ENCODE measurements around the gene PSMA6.
"Not testable (repeated sequence)": the region's sequence is repeated elsewhere in the genome, so short reads cannot be mapped to it uniquely, and the experiment has no call there.

Gene PSMA6

DNA sequence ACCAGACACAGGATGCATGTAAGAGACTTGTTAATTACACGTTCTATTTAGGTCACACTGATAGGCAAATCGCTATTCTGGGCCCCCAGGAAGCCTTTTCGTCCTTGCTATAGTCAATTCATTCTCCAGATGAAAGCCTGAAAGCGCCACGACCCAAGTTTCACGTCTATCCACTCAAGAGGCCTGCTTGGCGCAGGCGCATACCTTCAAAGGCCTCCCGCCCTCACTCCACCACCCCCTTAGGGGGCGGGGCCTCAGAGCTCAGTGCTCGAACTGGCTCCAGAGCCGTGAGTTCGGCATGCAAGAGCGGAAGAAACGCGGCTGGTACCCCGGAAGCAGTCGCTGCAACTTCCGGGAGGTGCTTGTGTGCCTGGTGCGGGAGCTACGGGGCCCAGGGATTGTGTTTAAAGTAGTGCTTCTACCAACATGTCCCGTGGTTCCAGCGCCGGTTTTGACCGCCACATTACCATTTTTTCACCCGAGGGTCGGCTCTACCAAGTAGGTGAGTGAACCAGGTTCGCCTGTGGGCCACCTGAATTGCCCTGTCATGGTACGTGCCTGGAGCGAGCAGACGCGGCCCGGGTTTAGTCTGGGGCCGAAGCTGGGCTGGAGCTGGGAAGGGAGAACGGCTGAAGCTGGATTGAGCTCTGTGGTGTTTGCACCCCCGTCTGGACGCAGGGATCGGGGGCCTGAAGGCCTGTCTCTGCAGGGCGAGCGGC is at the start of gene PSMA6:
TSS of gene PSMA6 (plus strand) at position 332 of the 719 bp plus-strand sequence. CDS start at position 427, 95 bp downstream.
- peak; percentile 94 for DNase-seq (ENCODE audit: low read depth)

DNA sequence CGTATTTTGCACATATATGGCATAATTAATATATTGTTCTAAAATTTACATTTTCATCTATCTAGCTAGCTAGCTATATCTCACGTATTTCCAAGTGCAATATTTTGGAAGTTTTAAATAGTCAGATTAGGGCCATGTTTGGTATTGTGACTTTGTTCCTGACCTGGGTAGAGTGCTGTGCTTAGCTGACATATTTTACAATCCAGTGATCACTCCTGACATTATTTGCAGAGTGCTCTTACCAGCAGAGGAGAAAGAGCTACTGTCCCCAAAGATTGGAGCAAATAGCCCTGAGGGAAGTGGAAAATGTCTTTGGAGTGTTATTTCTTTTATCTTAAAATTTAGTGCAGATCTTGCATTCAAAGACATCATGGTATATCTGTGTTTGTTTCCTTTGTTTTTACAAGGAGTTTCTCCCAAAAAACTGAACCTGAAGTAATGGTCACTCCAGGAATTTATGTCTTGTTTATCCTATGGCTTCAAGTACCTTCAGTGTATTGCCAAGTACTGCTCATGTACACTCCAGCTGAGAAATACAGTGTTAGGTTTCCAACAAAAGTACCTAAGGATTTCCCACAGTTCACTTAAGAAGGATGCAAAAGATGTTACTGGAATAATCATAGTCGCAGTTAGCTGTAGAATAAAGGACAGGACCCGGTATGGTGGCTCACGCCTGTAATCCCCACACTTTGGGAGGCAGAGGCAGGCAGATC is 49.4 kb upstream of the PSMA6 start:
- DNase-seq (ENCODE audit: low read depth), result no peak

DNA sequence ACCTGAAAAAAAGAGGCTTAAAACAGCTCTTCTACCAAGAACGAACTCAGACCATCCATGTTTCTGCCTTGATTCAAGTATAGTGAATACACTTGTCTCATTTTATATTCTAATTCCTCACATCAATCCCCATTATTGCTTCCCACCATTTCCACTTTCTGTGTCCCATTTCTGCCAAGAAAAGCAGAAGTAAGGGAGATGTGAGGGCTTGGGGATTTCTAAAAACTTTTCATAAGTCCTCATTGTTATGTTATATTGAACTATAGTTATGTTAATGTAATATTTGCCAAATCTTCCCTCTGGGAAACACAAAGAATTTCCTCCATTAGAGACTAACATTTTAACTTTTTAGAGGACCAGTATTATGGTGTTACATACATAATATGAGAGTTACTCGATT is 48.2 kb upstream of the PSMA6 start:
- no peak for DNase-seq (ENCODE audit: low read depth)

DNA sequence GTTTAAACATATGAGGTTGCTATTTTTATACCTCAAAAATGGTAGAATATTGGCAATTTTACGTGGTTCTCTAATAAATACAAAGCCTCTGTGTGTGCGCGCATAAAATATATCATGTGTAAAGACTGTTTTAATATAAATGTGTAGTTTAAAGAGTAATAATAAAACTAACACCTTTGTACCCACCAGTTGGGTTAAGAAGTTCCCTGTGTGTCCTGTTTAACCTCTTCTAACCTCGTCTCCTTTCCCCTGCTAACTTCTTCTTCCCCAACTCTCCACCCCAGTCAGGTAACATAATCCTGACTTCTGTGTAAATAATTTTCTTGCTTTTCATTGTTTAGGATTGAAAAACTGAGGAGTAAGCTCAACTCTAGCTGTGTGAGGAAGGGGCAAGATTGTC is 47.6 kb upstream of the PSMA6 start:
- DNase-seq (ENCODE audit: low read depth), result no peak

DNA sequence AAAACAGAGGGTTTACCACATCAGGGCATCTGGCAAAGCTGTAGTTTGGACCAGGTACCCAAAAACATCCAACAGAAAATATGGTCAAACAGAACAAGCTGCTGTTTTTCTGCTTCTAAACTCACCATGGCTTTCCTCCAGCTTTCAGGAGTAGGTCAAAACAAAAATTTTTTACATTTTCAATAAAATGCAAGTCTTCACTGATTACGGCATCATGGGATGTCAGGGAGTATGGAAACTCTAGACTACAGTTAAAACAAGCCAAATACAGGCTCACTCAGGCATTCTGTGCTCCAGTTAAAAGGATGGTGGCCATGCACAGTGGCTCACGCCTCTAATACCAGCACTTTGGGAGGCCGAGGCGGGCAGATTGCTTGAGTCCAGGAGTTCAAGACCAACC is 47.1 kb upstream of the PSMA6 start:
- DNase-seq (ENCODE audit: low read depth), result no peak

DNA sequence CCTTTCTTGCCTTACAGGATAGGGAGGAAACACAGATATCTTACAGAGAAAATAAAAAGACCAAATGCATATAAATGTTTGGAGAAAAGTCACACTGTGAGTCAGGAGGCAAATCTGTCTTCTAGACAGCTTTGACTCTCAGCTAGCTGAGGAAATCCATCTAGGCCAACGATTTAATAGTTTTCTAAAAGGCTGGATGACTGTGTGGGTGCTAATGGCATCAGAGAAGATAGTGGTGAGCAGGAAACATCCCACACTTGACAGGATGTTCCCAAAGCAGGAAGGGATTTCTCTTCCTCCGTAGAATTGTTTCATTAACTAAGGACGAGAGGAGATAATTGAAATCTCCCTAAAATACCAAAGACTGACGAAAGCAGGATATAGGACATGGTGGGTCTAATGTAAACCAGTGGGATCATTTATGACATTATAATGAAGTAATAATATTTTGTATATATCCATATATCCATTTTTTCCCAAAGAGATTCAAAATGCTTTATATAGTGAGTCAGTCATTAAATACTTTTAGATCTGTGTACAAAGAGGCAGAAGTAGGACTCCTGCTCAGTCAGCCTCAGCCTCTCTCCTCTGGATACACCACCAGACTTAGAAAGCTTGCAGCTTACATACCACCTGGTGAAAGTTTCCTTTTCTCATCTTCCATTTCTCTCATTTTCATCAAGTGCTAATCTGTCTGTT is 44.3 kb upstream of the PSMA6 start:
- no peak for DNase-seq (ENCODE audit: low read depth)

DNA sequence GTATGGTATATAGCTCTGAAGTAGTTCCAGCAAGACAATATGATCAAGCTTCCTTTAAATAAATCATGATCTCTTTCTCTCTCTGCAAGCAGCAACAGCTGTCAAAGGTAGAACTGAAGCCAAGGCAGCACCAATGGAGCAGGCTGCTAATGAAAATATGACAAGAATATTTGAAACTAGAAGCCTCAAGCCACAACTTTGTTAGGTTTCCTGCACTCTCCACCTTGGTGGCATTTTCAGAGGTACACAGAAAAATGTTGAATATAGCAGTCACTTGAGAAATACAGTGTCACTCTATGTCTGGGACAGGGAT is 43.8 kb upstream of the PSMA6 start:
- DNase-seq (ENCODE audit: low read depth), result no peak

DNA sequence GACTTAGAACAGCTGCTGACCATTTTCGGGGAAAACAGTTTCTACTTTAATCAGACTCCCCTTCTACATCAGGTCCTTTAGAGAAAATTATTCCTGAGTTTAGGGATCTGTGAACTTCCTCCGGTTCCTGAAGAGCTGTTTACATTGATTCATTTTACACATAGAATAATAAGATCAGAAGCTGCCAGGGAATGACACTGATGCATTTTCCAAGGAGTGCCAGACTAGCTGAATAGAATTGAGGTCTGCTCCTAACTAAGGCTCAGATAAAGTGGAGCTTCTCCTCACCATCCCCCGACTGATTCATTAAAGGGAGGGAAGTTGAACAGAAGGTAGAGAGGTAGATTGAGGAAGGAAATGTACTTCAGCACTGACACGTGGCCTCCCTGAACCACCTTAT is 41.9 kb upstream of the PSMA6 start:
- DNase-seq (ENCODE audit: low read depth), result no peak

DNA sequence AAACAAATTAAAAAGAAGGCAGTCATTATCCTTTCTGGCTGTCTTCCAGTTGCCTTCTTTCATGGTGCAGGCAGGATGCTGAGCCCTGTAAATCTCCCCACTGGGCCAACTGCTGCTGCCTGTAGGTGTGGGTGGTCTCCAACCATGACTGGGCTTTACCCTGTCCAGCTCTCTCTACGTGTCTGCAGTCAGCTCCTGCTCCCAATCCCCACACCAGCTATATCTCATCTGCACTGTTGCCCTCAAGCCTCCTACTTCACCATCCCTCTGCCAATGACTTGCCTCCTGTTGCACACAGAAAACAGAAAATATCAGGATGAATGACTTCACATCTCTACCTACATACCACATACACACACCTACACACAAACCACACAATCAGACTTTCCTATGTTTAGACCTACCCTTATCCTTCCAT is 39.7 kb upstream of the PSMA6 start:
- no peak for DNase-seq (ENCODE audit: low read depth)

DNA sequence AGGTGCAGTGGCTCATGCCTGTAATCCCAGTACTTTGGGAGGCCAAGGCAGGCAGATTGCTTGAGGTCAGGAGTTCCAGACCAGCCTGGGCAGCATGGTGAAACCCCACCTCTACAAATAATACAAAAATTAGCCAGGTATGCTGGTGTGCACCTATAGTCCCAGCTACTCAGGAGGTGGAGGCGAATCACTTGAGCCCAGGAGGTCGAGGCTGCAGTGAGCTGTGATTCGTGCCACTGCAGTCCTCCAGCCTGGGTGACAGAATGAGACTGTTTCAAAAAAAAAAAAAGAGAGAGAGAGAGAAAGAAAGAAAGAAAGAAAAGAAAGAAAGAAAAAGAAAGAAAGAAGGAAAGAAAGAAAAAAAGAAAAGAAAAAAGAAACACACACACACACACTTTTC is 39.1 kb upstream of the PSMA6 start:
- DNase-seq (ENCODE audit: low read depth), result not testable (repeated sequence)

DNA sequence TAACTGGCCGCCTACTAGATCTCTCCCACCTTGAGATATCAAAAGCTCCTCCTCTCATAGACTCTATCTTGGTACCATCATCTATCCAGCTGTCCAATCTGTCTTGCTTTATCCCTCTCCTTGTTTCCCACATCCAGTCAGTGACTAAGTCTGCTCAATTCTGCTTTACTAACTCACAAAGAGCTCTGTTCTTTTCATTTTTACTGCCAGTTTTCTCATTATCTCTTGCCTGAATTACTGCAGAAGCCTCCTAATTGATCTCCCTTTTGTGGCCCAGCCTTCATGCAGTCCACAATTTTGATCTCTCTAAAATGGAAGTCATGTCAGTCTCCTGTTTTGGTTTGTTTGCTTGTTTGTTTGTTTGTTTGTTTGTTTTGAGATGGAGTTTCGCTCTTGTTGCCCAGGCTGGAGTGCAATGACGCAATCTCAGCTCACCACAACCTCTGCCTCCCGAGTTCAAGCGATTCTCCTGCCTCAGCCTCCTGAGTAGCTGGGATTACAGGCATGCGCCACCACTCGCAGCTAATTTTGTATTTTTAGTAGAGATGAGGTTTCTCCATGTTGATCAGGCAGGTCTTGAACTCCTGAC is 38.1 kb upstream of the PSMA6 start:
- DNase-seq (ENCODE audit: low read depth), result not testable (repeated sequence)

DNA sequence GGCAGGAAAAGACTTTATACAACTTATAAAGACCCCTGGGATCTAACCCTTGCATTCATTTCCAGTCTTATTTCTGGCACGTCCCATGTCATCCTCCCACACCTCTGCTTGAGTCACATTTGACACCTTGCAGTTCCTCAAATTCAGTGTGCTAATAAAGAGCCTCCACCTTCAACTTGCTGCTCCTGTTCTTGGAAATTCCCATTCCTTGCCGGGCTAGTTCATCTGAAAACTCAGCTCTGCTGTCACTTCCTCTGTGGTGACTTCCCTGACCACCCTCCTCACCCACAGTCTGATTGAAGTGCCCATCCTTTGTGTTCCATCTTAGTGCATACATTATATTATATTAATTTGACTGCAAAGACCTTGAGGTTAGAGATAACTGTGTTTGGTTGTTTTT is 37.4 kb upstream of the PSMA6 start:
- DNase-seq (ENCODE audit: low read depth), result no peak

DNA sequence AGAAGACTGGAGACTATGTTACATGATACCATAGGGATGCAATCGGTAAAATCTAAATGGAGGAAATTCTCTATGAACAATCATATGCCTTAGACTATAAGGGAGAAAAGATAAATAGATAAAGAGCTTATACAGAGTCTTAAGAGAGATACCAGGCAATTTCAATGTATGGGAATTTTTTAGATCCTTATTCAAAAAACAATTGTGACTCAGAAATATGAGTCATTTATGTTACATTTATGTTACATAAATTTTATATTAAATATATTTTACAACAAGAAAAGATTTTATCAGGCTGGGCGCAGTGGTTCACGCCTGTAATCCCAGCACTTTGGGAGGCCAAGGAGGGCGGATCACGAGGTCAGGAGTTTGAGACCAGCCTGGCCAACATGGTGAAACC is 36.5 kb upstream of the PSMA6 start:
- DNase-seq (ENCODE audit: low read depth), result no peak

DNA sequence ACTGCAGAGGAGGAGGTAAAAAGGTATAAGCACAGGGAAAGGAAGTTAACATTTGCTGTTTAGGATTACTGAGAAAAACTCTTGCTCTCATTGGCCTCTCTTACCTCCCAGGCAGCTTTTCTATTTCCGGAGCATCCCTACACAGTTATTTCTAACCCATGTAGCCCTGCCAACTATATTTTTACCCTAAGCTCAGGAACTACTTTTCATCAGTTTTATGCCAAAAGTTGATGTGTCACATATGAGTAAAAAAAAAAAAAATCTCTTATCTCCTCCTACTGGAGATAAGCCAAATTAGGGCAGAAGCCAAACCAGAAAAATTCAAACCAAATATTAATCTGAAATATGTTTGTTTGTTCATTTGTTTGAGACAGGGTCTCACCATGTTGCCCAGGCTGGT is 34.4 kb upstream of the PSMA6 start:
- no peak for DNase-seq (ENCODE audit: low read depth)

DNA sequence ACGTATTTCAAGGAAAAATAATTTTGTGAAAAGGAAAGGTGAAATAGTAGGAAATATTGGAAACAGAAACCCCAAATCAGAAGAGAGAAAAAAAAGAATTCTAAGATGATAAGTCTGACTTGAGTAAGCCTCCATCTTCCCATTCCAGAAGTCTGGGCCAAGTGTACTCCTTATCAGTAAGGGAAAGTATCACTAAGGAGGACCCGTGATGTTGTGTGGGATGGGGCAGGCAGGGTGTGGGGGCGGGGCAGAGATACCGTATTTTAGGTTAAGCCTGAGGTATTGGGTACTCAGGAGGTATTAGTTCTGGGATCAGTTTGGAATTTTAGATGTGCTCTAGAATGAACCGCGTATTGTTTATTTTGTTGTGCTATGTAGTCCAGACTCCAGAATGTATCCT is 33.8 kb upstream of the PSMA6 start:
- DNase-seq (ENCODE audit: low read depth), result no peak

DNA sequence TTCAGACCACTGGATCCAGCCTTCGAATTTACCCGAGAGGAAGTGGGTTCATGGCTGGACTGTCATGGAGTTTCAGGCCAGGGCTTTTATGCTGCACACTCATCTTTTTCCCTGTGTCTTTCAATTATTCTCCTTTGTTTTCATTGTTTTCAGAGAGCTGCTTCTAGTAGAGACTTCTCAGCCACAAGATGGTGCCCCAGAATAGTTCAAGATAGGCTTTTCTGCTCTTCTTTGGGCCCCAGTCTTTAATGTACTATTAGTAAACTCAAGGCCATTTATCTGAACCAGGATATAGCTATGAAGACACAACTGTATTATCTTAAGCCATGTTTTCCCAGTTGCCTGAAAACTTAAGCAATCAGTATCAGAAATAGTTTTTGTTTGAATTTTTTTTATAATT is 30.4 kb upstream of the PSMA6 start:
- DNase-seq (ENCODE audit: low read depth), result no peak

DNA sequence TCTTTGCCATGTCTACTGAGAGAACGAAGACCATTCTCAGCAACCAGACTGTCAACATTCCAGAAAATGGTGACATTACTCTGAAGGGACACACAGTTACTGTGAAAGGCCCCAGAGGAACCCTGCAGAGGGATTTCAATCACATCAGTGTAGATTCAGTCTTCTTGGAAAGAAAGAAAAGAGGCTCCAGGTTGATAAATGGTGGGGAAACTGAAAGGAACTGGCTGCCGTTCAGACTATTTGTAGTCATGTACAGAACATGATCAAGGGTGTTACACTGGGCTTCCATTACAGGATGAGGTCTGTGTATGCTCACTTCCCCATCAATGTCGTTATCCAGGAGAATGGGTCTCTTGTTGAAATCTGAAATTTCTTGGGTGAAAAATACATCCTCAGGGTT is 29.7 kb upstream of the PSMA6 start:
- no peak for DNase-seq (ENCODE audit: low read depth)

DNA sequence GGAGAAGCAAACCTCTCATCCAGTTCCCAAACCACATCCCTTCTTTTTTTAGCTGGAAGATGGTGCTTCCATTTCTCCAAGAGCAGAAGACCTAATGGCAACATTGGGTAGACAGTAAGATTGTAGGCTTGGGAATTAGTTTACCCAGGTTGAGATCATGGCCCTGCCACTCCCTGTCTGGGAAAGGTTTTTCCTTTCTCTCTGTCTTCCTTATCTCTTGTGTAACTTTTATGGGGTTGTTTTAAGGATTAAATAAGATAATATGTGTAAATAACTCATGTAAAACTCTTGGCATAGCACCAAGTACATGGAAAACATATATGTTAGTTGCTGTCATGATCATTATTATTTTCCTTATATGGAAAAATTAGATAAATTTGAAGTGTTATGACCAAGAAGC is 23.2 kb upstream of the PSMA6 start:
- DNase-seq (ENCODE audit: low read depth), result no peak

DNA sequence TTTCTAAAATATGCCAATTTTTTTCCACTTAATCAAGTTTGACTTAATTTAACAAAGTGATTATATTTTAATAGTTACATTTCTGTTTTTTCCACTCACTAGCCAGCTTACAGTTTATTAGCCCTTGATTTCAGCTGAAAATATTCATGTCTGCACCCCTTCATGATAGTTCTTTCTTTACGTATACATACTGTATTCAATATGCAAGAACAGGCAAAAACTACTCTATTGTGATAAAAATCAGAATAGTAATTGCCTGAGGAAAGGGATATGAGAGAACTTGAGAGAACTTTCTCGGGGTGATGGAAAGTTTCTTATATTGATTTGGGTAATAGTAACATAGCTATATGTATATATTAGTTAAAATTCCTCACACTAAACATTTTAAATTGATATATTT is 17.4 kb upstream of the PSMA6 start:
- no peak for DNase-seq (ENCODE audit: low read depth)

DNA sequence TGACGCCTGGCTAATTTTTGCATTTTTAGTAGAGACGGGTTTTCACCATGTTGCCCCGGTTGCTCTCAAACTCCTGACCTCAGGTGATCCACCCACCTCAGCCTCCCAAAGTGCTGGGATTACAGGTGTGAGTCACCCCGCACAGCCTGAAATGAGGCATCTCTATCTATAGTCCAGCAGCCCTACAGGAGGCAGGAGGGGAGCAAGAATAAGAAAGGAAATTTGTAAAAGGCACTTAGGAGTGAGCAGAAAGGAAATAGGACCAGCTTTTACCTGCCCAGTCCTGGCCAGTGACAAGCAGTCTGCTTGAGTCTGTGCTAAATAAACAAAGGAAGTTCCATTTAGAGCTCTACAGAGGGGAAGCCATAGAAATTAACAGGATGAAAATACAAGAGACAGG is 15.0 kb upstream of the PSMA6 start:
- DNase-seq (ENCODE audit: low read depth), result no peak

DNA sequence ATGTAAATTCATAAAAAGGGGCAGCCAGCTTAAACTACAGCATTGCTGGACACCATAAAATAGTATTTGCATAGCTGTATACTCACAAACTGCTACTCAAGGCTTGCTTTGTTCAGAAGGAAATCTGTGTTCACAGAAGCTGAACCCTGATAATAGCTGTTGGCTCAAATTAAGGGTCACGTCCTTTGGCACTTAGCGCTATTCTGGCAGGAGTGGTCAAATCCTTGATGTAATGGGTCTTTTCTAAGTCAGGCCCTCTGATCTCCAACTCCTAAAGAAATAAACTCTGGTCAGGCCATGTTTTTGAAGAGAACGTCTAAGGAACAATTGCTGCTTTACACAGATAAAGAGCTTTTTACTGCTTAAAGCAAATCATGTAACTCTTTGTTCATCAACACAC is 12.8 kb upstream of the PSMA6 start:
- DNase-seq (ENCODE audit: low read depth), result no peak

DNA sequence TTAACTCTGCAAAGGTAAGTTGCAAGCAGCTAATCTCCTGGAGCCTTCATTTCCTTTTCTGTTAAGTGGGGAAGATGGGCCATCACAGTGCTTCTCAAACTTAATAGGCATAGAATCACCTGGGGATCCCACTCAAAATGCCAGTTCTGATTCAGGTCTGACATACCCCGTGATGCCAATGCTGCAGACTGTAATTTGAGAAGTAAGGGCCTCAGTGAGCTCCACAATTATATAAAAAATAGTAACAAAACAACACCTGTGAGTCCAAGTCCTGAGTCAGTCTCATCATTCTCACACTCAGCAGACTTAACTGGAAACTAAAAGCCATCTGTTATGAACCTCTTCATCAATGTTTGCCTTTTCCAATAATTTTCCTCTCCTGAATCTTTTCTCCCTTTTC is 10.8 kb upstream of the PSMA6 start:
- no peak for DNase-seq (ENCODE audit: low read depth)

DNA sequence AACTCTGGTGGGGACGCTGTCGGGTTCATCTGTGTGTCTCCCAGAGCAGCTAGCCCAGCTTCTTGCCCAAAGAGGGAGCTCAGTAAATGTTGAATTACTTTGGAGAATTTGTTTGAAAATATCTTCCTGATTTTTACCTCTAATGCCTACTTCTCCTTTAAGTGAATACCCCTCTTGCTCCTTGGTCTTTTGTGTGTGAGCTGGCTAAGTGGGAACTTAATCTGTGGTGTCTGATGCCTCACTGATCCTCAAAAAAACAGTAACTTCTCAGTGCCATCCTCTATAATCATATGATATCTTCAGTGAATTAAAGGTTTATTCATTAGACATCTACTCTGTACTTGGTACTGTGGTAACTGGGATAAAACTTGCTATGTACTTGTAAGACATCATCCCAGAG is 7.7 kb upstream of the PSMA6 start:
- DNase-seq (ENCODE audit: low read depth), result no peak

Measured in non-pigmented ciliary epithelial cell (primary cell).